Hepatic stellate cell (primary cell): ENCODE measurements around the gene TRIM44.
"Not testable (repeated sequence)": the region's sequence is repeated elsewhere in the genome, so short reads cannot be mapped to it uniquely, and the experiment has no call there.

Experiments used
- DNase-seq: peaks from one replicate; pipeline ENCODE4 v3.0.0; 2011; ENCODE audit warnings: low spot score

The TRIM44 gene

DNA sequence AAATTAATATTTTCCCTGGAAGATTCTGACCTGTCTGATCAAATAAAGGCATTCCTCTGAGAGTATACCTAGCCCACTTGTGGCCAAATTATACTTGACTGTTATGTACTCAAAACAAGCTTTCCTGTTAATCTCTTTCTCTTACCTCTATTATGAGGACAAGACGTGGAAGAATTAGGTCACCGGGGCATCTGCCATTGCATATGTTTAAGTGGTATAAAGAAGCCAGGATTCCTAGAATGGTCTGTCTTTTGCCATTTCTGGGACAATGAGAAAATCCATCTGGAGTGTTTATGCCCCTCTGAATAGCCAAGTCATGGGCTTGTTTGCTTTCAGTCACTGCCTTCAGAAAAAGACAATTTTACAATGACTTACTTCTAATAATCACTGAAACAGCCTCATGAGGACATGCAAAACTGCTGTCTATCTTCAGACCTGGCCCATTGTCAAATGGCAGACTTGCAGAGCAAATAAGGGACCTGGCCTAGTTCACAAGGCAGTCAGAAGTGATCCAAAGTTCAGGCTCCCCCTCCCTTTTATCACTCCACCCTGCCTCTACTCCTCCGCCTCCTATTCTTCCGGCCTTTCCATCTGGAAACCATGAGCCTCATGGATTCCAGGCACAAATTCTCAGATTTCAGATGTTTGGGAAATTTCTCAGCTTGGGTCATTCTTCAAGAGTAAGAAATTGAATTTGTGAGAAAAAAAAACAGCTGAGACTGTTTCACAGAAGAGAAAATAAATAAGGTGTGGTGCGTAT is 153.2 kb downstream of the TRIM44 start:
- no peak for DNase-seq

DNA sequence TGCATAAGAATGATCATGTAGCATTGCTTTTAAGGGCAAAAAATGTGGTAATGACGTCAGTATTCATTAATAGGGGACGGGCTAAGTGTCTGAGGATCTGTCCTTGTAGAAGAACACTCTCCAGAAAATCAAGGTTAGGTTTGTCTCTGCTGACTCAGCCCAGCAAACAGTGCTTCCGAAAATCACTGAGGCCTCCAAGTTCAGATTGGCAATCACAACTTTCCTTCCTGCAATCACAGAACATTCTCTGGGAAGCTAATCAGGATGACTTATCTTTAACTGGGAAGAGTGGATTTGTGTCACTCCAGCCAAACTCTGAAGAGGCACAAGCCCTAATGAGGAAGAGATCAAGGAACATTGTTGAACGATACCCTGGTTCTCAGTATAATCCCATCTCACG is 158.0 kb downstream of the TRIM44 start:
- DNase-seq = no peak

DNA sequence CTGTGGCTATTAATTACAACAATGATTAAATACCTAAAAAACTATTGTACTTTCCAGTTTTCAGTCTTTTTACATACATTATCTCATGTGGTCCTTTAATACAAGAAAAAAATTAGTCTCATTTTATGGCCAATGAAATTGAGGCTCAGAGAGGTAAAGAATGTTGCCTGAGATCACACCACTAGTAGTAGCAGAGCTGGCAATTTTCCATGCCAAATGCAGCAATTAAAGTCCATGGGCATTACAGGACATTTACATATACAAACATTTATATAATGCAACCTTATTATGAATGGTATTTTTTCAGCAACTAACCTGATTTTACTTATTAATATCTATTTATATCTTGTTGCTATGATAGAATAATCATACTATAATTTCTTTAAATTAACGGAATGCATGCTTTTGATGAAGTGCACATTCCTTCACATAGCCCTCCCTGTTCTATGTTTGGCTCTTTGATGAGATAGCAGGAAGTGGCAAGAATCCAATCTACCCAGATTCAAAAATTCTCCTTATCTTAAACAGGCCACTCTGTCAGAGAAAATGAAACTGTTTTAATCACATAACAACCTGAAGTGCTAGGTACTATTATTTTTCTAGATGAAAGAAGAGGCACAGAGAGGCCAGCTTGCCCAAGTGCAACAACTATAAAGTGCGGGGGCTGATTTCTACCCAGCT is 160.4 kb downstream of the TRIM44 start:
- no peak for DNase-seq

DNA sequence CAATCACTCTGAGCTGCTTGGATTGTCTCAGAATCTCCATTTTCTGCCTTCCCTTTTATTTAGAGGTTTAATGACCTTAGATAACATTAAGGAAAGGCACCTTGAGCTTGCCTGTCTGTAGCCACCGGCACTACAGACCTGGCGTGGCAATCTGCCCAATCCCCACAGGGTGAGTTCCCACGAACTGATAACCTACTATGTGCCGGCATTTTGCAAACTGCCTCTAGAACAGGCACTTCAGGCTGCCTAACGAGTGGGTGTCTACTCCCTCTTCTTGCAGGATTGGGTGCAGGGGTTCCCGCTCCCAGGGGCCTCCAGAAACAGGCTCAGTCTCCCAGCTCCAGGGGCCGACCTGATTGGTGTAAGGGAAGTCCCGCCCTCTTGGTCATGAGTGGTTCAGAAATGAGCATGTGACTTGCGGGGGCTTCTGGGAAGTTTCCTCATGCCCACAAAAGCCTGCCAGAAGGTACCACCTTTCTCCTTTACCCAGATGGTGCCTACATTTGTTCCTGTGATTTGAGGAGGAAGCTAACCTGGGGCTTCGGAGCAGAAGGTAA is 161.2 kb downstream of the TRIM44 start:
- DNase-seq = no peak

DNA sequence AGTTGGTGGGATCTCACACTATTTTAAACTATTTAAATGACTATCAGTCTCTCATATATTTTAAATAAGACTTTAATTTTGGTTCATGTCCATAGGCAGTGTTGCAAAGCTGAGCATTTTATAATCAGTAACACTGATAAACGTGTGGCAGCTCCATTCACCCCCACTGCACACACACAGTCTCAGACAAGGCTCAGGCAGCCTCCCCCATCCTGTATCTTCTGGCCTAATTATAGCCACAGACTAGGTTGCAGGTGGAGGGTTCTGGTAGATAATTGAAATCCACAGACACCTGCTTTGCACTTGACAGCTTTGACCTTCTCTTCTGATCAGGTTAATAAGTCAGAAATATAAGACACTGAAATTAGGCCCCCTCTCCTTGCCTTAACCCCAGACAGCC is 162.8 kb downstream of the TRIM44 start:
- no peak for DNase-seq

DNA sequence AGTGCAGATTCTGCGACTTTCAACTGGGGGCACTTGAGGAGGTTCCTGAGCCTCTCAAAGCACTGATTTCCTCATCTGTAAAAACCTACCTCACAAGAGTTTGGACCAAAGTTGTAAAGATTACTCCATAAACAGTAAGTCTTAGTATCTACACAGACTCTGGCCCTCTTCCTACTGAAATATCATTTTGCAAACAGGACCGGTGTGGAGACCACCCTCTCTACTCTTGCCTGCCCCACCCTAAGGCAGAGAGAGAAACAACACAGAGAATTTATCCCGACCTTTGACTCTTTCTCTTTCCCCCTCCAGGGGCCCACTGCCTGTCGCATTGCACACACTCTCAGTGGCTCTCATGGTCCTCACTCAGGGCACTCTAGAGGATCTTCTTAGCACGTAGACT is 163.4 kb downstream of the TRIM44 start:
- no peak for DNase-seq

DNA sequence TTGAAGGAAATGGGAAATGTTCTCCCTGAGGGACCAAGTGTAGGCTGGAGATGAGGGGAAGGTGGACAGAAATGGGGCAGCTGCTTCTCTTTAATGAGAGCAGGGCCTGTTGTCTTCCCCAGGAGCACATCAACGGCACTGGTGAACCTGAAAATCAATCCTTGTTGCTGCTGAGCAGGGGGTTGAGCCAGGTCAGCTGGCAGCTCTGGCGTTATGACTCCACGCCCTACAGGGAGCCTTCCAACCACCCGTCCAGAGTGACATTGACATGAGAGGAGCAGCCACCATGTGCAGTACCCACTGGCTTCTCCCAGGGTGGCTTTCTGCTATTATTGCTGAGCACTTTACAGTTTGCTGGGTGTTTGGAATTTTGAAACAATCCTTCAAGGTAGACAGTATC is 164.4 kb downstream of the TRIM44 start:
- no peak for DNase-seq

DNA sequence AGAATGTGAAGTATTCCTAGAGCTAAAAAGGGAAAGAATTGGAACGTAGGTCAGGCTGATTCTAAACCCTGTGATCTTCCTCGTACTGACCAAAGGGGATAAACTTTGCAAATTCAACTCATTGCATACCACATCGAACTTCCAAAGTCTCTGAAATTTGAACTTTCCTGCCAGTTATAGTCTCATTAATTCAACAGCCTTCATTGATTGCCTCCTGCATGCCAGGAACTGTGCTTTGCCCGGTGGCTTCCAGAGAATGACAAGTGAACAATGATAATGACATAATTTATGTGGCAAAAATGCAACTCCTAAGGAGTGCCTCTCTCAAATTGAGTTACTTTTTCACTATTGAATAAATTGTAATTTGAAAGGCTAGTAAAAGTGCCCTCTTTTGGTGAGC is 173.6 kb downstream of the TRIM44 start:
- DNase-seq = no peak

DNA sequence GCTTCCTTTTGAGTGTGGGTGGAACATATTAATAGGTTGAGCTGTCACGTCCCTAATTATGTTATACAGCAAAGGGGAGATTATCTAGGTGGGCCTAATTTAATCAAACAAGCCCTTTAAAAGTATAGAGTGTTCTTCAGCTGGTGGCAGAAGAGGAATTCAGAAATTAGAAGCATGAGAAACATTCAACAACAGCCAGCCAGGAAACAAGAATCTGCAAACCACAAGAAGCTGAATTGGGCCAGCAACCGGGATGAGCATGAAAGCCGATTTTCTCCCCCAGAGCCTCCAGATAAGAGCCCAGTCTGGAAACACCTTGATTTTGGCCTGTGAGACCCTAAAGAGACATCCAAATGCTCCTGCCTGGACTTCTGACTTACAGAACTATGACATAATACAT is 175.5 kb downstream of the TRIM44 start:
- DNase-seq = no peak

DNA sequence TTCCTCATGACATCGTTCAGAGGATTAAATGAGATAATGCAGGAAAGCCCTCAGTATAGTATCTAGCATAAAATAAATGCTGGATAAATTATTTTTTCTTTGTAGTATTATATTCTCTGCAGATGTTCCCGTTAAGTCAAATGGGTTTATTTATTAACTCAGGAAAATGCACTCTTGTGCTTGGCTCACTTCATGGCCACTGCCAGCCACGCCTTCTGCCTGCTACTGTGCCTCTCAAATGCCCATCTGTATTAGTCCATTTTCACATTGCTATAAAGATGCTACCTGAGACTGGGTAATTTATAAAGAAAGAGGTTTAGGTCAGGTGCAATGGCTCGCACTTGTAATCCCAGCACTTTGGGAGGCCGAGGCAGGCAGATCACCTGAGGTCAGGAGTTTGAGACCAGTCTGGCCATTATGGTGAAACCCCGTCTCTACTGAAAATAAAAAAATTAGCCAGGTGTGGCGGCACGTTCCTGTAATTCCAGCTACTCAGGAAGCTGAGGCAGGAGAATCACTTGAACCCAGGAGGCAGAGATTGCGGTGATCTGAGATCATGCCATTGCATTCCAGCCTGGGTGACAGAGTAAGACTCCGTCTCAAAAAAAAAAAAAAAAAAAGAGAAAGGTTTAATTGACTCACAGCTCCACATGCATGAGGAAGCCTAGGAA is 176.3 kb downstream of the TRIM44 start:
- not testable (repeated sequence) for DNase-seq

DNA sequence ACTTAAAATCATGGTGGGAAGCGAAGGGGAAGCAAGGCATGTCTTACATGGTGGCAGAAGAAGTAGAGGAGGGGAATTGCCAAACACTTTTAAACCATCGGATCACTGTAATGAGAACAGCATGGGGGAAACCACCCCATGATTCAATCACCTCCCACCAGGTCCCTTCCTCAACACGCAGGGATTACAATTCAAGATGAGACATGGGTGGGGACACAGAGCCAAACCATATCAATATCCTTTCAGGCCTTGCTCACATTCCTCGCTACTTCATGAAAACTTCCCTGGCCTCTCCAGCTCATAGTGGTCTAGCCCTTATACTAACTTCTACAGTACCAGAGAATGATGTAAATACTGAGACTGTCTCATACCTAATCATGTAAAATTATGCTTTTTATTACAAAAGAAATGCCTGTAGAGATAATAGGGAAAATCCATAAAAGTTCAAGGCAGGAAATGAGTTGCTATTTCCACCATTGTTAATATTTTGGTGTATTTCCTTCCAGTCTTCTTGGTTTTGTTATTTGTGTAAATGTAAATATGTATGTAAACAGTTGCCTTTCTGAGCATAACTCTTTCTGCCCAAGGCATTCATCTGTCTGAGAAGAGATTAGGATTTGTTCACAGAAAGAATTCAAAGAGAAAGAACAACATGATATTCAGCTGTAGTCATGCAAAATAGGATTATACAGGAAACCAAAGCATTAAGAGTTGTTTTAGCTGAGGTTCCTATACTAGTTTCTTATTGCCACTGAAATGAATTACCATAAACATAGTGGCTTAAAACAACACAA is 177.0 kb downstream of the TRIM44 start:
- no peak for DNase-seq

DNA sequence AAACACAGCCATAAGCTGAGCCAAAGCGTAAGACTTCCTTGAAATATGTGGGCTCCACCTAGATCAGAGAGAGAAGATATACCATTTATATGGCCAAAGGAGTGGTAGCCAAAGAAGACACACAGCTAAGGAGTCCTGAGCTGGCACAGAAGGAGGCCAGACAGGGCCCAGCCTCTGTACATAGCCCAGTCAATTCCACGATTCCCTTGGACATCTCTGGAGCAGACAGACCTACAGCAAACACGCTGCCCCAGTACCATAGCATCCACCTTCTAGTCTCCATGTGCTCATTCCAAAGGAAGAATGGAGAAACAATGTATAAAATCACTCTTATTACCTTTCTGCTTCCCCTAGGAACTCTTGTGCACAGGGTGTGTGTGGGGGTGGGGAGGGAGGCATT is 179.2 kb downstream of the TRIM44 start:
- DNase-seq = no peak

DNA sequence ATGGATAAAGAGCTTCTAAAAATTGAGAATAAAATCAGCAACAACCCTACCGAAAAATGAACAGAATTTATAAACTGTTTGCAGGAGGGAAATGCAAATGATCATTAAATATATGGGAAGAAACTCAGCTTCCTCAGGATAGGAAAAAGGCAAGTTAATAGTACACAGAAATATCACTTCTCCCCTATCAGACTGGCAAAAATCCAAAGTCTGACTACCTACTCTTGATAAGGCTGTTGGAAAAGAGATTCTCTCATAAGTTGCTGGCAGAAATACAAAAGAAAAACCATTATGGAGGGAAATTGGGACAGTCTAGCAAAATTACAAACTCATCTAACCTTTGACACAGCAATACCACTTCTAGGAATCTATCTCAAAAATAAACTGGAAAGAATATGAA is 180.4 kb downstream of the TRIM44 start:
- DNase-seq = no peak

DNA sequence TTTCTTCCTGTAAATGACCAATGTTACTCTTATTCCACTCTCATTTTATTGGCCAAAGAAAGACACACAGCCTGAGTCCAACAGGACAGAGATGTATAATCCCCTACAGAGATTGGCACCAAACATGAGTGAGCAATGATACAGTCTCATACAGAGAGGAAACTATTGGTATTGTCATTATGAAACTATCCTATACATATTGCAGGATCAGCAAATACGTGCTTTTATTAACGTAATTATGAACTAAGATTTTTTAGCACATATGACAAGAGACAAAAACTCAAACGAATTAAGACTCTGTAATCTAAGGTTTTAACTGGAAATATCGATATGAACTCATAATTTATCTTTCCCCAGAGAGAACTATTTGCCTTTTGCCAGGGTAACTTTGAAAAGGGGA is 182.0 kb downstream of the TRIM44 start:
- DNase-seq = no peak

DNA sequence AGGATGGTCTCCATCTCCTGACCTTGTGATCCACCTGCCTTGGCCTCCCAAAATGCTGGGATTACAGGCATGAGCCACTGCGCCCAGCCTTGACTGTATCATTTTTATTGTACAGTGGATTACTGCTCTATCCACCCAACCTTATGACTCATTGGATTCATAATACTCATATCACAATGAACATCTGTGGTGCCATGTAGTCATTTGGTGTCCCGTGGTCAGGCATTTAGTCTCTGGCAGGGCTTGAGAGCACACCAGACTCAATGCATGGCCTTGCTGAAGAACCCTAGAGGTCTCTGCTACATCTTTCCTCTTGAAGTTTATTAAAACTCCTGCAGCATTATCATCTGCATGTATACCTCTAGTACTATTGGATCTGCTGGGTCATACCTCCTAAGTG is 183.3 kb downstream of the TRIM44 start:
- DNase-seq = no peak

DNA sequence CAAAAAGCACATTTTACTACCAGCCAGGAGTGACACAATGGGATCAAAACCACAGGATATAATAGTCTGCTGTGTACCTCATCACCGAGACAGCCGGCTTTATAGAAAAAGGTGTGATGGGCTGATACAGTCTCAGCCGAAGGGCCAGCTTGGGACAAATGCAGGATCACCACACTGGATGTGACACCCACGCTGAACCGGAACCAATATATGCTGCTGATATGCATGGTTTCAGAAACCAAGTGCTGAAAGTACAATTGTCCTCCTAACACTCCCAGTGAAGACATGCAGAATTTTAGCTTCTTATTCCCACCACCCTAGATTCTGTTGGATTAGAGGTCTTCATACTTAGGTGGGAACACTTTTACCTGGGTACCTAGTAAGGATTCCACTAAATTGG is 184.3 kb downstream of the TRIM44 start:
- DNase-seq = no peak

DNA sequence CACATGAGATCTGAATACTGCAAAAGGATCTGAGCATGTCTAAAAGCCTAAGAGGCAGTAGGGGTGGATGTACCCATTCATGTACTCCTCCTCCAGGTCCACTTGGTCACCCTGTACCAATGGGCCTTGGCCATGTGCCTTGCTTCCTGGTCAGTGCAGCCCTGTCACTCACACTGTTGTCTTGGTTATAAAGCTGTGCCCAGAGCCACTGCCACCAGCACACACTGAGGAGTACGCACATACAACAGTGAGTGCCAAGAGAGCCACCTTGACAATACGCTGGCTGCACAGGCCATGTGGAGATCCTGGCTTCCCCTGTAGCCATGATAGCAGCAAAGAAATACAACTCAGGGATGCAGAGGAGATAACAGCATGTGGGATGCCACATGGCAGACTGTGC is 184.9 kb downstream of the TRIM44 start:
- DNase-seq = no peak

DNA sequence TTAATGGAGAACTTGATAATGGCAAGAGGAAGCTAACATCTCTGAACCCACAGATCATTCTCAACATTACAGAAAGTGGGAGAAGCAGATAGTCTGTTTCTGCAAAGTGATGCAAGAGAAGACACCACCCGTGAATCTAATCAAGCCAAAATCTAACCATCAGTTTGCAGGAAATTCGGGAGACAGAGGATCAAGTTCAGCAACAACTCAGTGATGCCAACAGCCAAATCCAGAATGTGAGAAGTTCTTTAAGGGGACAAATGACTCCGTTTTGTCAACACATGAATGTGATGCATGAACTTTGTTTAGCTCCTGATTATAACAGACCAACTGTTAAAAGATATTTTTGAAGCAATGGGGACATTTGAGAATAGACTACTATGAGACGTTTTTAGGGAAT is 186.0 kb downstream of the TRIM44 start:
- DNase-seq = no peak

DNA sequence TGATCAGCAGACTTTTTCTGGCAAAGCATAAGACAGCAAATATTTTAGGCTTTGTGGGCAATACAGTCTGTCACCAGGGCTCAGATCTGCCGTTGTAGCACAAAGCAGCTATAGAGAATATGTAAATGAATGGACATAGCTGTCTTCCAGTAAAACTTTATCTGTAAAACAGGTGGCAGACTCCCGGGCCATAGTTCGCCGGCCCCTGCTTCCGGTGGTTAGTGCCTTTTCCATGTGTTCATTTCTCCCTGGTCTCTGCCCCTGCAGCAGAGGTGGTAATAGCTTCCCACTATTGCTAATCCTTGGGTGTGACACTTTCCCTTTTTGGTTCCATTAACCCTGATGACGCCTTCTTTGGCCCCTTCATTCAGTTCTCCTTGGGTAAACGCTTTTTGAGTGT is 187.6 kb downstream of the TRIM44 start:
- DNase-seq = no peak

DNA sequence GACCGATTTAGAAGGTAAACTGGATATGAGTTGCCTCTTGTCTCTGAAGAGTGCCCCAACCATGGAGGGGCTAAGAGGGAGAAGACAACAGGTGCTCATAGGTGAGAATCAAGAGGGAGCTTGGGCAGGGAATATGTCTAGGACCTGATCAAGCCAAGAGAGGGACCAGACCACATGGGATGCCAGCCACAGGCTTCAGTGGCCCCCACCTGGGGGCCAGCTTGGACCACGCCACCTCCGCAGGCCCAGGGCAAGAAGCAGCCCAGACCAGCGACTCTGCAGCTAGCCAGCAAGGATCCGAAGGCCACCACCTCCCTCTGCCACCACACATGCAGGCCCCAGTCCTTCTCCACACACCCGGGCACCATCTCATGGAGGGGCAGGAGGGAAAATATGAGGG is 188.8 kb downstream of the TRIM44 start:
- no peak for DNase-seq

DNA sequence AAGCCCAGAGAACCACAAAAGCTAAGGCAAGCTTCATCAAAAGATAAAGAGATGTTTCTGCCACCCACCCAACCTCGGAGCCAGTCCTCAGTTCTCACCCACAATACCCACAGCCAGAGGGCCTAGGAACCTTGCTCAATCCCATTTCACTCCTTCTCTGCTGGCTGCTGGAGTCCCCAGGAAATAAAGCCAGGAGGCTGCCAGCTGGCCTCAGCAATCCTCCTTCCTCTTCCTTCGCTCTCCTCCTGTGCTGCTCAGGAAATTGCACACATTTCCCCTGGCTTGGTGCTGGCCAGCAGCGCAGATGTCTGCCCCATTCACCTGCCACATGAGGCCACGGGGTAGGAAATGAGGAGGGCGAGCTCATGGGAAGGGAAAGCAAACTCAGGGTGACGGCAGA is 189.5 kb downstream of the TRIM44 start:
- DNase-seq = no peak

DNA sequence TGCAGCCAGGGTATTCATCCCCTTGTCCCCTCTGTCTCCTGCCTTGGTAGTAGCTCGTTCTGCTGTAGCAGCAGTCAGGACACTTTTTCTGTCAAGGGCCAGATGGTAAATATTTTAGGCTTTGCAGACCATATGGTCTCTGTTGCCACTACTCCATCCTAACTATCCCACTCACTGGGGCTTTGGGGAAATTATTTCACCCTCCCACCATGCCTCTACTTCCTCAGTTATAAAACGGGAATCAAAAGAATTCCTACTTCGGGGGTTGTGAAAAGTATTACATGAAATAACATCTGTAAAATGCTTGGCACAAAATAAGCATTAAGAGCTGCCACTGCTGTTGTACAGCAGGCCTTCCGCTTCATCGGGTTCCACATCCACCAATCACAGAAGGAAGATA is 191.4 kb downstream of the TRIM44 start:
- DNase-seq = no peak
